ENCODE results near the gene ZNF423. TPM values are rescaled to one million over a fixed set of nuclear protein-coding genes. Genes with fewer than 3 reads are reported as not detected.

ZNF423 gene
- total RNA-seq, 2 experiments from 2014 or later: not detected

GRCh38 chr16:49524216-49524946 is 331.5 kb downstream of the ZNF423 start:
- CTCF ChIA-PET: interaction anchor here (0.6 kb wide), 1 partner anchor 68 kb away, joined by 3 read pairs; no protein-coding TSS in a partner anchor
- no peaks in the 10 kb centered on the region for H3K9me3 Mint-ChIP-seq
- TF ChIP-seq CTCF (IDR thresholded peaks at IDR 0.05): no peak

GRCh38 chr16:49523435-49524159 is 332.3 kb downstream of the ZNF423 start:
- TF ChIP-seq CTCF (IDR thresholded peaks at IDR 0.05): no peak
- ChIA-PET CTCF (interaction anchor here (0.8 kb wide), 1 partner anchor 9 kb away, joined by 3 read pairs; no protein-coding TSS in a partner anchor), POLR2A (interaction anchor here (1.2 kb wide), 1 partner anchor 19 kb away, joined by 3 read pairs; no protein-coding TSS in a partner anchor)
- intact Hi-C loops (cut with micrococcal nuclease): no loop called here
- Mint-ChIP-seq H3K4me1 (ENCODE audit: low read depth) (peaks cover 15% of the 10 kb centered on the region), H3K4me3 (no peak overlapping the region), H3K27ac (no peak overlapping the region), H3K27me3 (no peaks in the 10 kb centered on the region), H3K9me3 (no peaks in the 10 kb centered on the region), H3K36me3 (ENCODE audit: low read depth) (no peaks in the 10 kb centered on the region)
- DNase-seq: no peak
- no peak for ATAC-seq

More at GRCh38 chr16:49524216-49524946, 331.5 kb downstream of the ZNF423 start:
- no peak for ATAC-seq
- H3K36me3 Mint-ChIP-seq (ENCODE audit: low read depth): no peaks in the 10 kb centered on the region
- no peak for DNase-seq
- no peak overlapping the region for H3K4me3 Mint-ChIP-seq
- POLR2A ChIA-PET: interaction anchor here (1.2 kb wide), 1 partner anchor 19 kb away, joined by 3 read pairs; no protein-coding TSS in a partner anchor
- H3K27ac Mint-ChIP-seq: no peak overlapping the region
- intact Hi-C loops (cut with micrococcal nuclease): no loop called here
- no peaks in the 10 kb centered on the region for H3K27me3 Mint-ChIP-seq
- H3K4me1 Mint-ChIP-seq (ENCODE audit: low read depth): peaks cover 14% of the 10 kb centered on the region

GRCh38 chr16:49521734-49522325 is 334.1 kb downstream of the ZNF423 start:
- Mint-ChIP-seq H3K9me3 (no peaks in the 10 kb centered on the region), H3K36me3 (ENCODE audit: low read depth) (no peaks in the 10 kb centered on the region), H3K27me3 (no peaks in the 10 kb centered on the region), H3K4me1 (ENCODE audit: low read depth) (peaks cover 9% of the 10 kb centered on the region), H3K4me3 (no peak overlapping the region), H3K27ac (no peak overlapping the region)
- ATAC-seq: no peak
- POLR2A ChIA-PET: no interaction called here
- CTCF ChIA-PET: interaction anchor here (0.8 kb wide), 1 partner anchor 72 kb away, joined by 3 read pairs; no protein-coding TSS in a partner anchor
- DNase-seq: no peak
- TF ChIP-seq CTCF (IDR thresholded peaks at IDR 0.05): no peak
- intact Hi-C loops (cut with micrococcal nuclease): no loop called here

GRCh38 chr16:49520492-49521038 is 335.3 kb downstream of the ZNF423 start:
- Mint-ChIP-seq H3K27me3 (no peaks in the 10 kb centered on the region), H3K27ac (no peak overlapping the region), H3K4me1 (ENCODE audit: low read depth) (peaks cover 9% of the 10 kb centered on the region), H3K36me3 (ENCODE audit: low read depth) (no peaks in the 10 kb centered on the region), H3K9me3 (no peaks in the 10 kb centered on the region), H3K4me3 (no peak overlapping the region)
- ATAC-seq: no peak
- intact Hi-C loops (cut with micrococcal nuclease): no loop called here
- no peak for DNase-seq
- ChIA-PET POLR2A (no interaction called here), CTCF (interaction anchor here (0.8 kb wide), 1 partner anchor 27 kb away, joined by 4 read pairs; no protein-coding TSS in a partner anchor)
- TF ChIP-seq CTCF (IDR thresholded peaks at IDR 0.05): no peak

Data from activated CD8-positive, alpha-beta T cell treated with anti-CD3 and anti-CD28 coated beads for 36 hours (primary cell).